Trophoblast cell (in vitro differentiated cells and primary cell): ENCODE results near the gene INTS15.
A peak's percentile ranks its signal among the peaks of the same experiment; 100 is the strongest.

ENCODE experiments used
- DNase-seq, 2 donors: peaks; one replicate each; pipeline ENCODE4 v3.0.0-alpha.2; 2016
- H2AFZ ChIP-seq: 2 replicates; pipeline ENCODE4 v1.6.1; 2013; ENCODE audit warnings: low read length, moderate library complexity, mild to moderate bottlenecking; ENCODE audit not compliant: insufficient read depth, poor library complexity
- H2AK5ac ChIP-seq: 2 replicates; pipeline ENCODE4 v1.6.1; 2013; ENCODE audit warnings: mild to moderate bottlenecking, low read length
- H2BK120ac ChIP-seq: 2 replicates; pipeline ENCODE4 v1.6.1; 2013; ENCODE audit warnings: low read length, mild to moderate bottlenecking, moderate library complexity; ENCODE audit not compliant: insufficient read depth, poor library complexity
- H2BK12ac ChIP-seq: 2 replicates; pipeline ENCODE4 v1.6.1; 2013; ENCODE audit warnings: mild to moderate bottlenecking, low read length, moderate library complexity
- H2BK5ac ChIP-seq: 2 replicates; pipeline ENCODE4 v1.6.1; 2013; ENCODE audit warnings: low read length, low read depth, moderate library complexity, mild to moderate bottlenecking; ENCODE audit not compliant: poor library complexity
- H3K14ac ChIP-seq: 2 replicates; pipeline ENCODE4 v1.6.1; 2013; ENCODE audit warnings: mild to moderate bottlenecking, low read length
- H3K18ac ChIP-seq: 2 replicates; pipeline ENCODE4 v1.6.1; 2013; ENCODE audit warnings: mild to moderate bottlenecking, low read length
- H3K23ac ChIP-seq: 2 replicates; pipeline ENCODE4 v1.6.1; 2013; ENCODE audit warnings: low read length
- H3K27ac ChIP-seq: 2 replicates; pipeline ENCODE4 v1.5.1; 2013; ENCODE audit warnings: low read depth, mild to moderate bottlenecking, inconsistent platforms, low read length, moderate library complexity
- H3K27me3 ChIP-seq: 2 replicates; pipeline ENCODE4 v1.6.1; 2013; ENCODE audit warnings: inconsistent platforms, mild to moderate bottlenecking, low read length, moderate library complexity; ENCODE audit not compliant: insufficient read depth
- H3K36me3 ChIP-seq, 2 experiments: 1 replicate in 1 of 2; 2 replicates in 1 of 2; pipeline ENCODE4 v1.6.1; 2013; ENCODE audit warnings: low read length in 2 of 2, mild to moderate bottlenecking in 2 of 2, moderate library complexity in 1 of 2; ENCODE audit not compliant: insufficient read depth in 2 of 2, control insufficient read depth in 1 of 2
- H3K4ac ChIP-seq: 2 replicates; pipeline ENCODE4 v1.6.1; 2013; ENCODE audit warnings: low read depth, mild to moderate bottlenecking, low read length, moderate library complexity
- H3K4me1 ChIP-seq, 2 experiments: 1 replicate in 1 of 2; 2 replicates in 1 of 2; pipeline ENCODE4 v1.6.1; 2013; ENCODE audit warnings: low read length in 2 of 2, mild to moderate bottlenecking in 2 of 2, moderate library complexity in 1 of 2; ENCODE audit not compliant: insufficient read depth in 2 of 2, control insufficient read depth in 1 of 2
- H3K4me2 ChIP-seq: 2 replicates; pipeline ENCODE4 v1.6.1; 2013; ENCODE audit warnings: inconsistent platforms, mild to moderate bottlenecking, low read length, moderate library complexity
- H3K4me3 ChIP-seq: 2 replicates; pipeline ENCODE4 v1.5.1; 2013; ENCODE audit warnings: mild to moderate bottlenecking, low read depth, low read length, inconsistent platforms
- H3K79me1 ChIP-seq: one replicate; pipeline ENCODE4 v1.6.1; 2013; ENCODE audit warnings: low read length
- H3K79me2 ChIP-seq: 2 replicates; pipeline ENCODE4 v1.6.1; 2013; ENCODE audit warnings: low read length, mild to moderate bottlenecking; ENCODE audit not compliant: control insufficient read depth, insufficient read depth, poor library complexity
- H3K9ac ChIP-seq: 2 replicates; pipeline ENCODE4 v1.6.1; 2013; ENCODE audit warnings: mild to moderate bottlenecking, low read length
- H3K9me3 ChIP-seq: 2 replicates; pipeline ENCODE4 v1.6.1; 2013; ENCODE audit warnings: low read depth, mild to moderate bottlenecking, control low read depth, inconsistent platforms, low read length; ENCODE audit not compliant: insufficient read depth
- H4K12ac ChIP-seq: 2 replicates; pipeline ENCODE4 v1.6.1; 2013; ENCODE audit warnings: low read depth, mild to moderate bottlenecking, low read length, moderate library complexity
- H4K8ac ChIP-seq: 2 replicates; pipeline ENCODE4 v1.6.1; 2013; ENCODE audit warnings: low read depth, mild to moderate bottlenecking, low read length, moderate library complexity
- H4K91ac ChIP-seq: one replicate; pipeline ENCODE4 v1.6.1; 2013; ENCODE audit warnings: low read depth, mild to moderate bottlenecking, low read length, moderate library complexity
- WGBS: extraction: QIAGEN DNeasy Blood & Tissue Kit; methylation state at CpG from one replicate; pipeline ENCODE4 v1.1.7; 2013; ENCODE audit warnings: missing lambda C conversion rate; ENCODE audit not compliant: insufficient read length, insufficient coverage; ENCODE audit errors: extremely low coverage; 5-methylcytosine and 5-hydroxymethylcytosine counted together

Gene INTS15

GRCh38 chr7:6640246-6640721 lies 50.5 kb downstream of the INTS15 start:
- Histone ChIP-seq H2AK5ac (no peak overlapping the region), H3K14ac (no peak overlapping the region), H3K9ac (no peak overlapping the region), H3K27me3 (no peaks in the 10 kb centered on the region), H3K79me1 (peaks cover 7% of the 10 kb centered on the region), H4K8ac (no peak overlapping the region), H4K12ac (no peak overlapping the region), H3K4me2 (no peak overlapping the region), H3K18ac (no peak overlapping the region), H3K36me3 (peaks cover 50 to 60% of the 10 kb centered on the region in 2 experiments), H3K4ac (no peak overlapping the region), H3K23ac (no peak overlapping the region), H3K4me1 (peaks cover 5 to 10% of the 10 kb centered on the region in 2 experiments), H2BK5ac (no peak overlapping the region), H2AFZ (no peak overlapping the region), H3K79me2 (peaks cover 6% of the 10 kb centered on the region), H4K91ac (no peak overlapping the region), H2BK12ac (no peak overlapping the region), H2BK120ac (no peak overlapping the region), H3K27ac (no peak overlapping the region), H3K4me3 (no peak overlapping the region), H3K9me3 (no peaks in the 10 kb centered on the region)
- no CpG with 5 or more reads among the region's 11 CpGs for WGBS
- DNase-seq = peak in 1 of 2 donors; percentile 38

DNA sequence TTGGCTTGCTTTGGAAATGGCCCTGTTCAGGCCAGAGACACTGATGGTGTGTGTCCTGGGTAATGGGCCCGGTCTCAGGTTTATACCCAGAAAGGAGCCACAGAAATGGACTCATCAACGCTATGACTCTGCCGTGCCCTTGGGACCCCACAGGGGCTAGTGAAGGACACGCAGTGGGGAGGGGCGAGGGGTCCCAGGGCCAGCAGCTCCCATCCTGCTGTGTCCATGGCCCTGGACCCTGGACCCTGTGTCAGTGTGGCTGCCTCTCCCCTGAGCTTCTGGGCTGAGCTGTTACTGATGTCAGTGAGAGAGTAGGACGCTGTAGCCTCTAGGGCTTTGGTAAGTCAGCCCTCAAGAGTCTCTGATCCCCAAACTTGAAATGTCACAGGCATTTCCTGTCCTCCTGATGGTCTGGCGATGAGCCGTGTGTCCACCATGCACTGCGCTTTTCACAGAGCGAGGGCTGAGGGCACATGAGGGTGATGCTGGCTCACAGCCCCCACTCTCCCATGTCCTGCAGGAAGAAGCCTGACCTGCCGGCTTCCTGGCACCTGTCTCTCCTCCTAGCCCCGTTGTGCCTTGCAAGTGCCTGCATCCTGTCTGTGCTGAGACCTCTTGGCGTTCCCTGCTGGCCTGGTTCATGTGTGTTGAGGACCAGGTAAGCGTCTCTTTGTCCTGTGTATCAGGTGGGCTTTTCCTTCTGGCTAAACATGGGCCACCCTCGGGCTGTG lies 51.6 kb downstream of the INTS15 start:
- Histone ChIP-seq H3K9me3 (no peaks in the 10 kb centered on the region), H3K9ac (no peak overlapping the region), H3K4me2 (no peak overlapping the region), H2BK120ac (no peak overlapping the region), H3K23ac (no peak overlapping the region), H3K14ac (no peak overlapping the region), H4K12ac (no peak overlapping the region), H2BK5ac (no peak overlapping the region), H3K79me2 (peaks cover 6% of the 10 kb centered on the region), H4K91ac (no peak overlapping the region), H3K36me3 (peaks cover 56 to 66% of the 10 kb centered on the region in 2 experiments), H4K8ac (no peak overlapping the region), H3K4me1 (peaks cover 5 to 8% of the 10 kb centered on the region in 2 experiments), H2AFZ (no peak overlapping the region), H3K79me1 (peaks cover 7% of the 10 kb centered on the region), H3K18ac (no peak overlapping the region), H3K4me3 (no peak overlapping the region), H3K27ac (no peak overlapping the region), H3K27me3 (no peaks in the 10 kb centered on the region), H2AK5ac (no peak overlapping the region), H2BK12ac (no peak overlapping the region), H3K4ac (no peak overlapping the region)
- peak; percentile 36 to 48 for DNase-seq
- no CpG with 5 or more reads among the region's 15 CpGs for WGBS

GRCh38 chr7:6642239-6642839 lies 52.5 kb downstream of the INTS15 start:
- H2AK5ac ChIP-seq = no peak overlapping the region

GRCh38 chr7:6642861-6643640 lies 53.2 kb downstream of the INTS15 start:
- Histone ChIP-seq H4K8ac (no peak overlapping the region), H3K36me3 (peaks cover 71 to 82% of the 10 kb centered on the region in 2 experiments), H3K79me2 (no peaks in the 10 kb centered on the region), H3K4ac (no peak overlapping the region), H2BK5ac (no peak overlapping the region), H3K18ac (no peak overlapping the region), H3K4me3 (no peak overlapping the region), H3K14ac (no peak overlapping the region), H2BK12ac (no peak overlapping the region), H3K4me1 (peaks cover 2 to 3% of the 10 kb centered on the region in 2 experiments), H3K9me3 (no peaks in the 10 kb centered on the region), H3K27ac (no peak overlapping the region), H4K91ac (no peak overlapping the region), H2BK120ac (no peak overlapping the region), H3K79me1 (no peaks in the 10 kb centered on the region), H3K27me3 (no peaks in the 10 kb centered on the region), H2AK5ac (no peak overlapping the region), H3K9ac (no peak overlapping the region), H4K12ac (no peak overlapping the region), H3K23ac (no peak overlapping the region), H2AFZ (no peak overlapping the region), H3K4me2 (no peak overlapping the region)
- WGBS = no CpG with 5 or more reads among the region's 22 CpGs
- no peak for DNase-seq

More at GRCh38 chr7:6642239-6642839, 52.5 kb downstream of the INTS15 start:
- H3K23ac ChIP-seq = no peak overlapping the region
- peaks cover 2% of the 10 kb centered on the region for H3K79me1 ChIP-seq
- H3K79me2 ChIP-seq = peaks cover 3% of the 10 kb centered on the region
- H4K12ac ChIP-seq = no peak overlapping the region
- H2BK120ac ChIP-seq = no peak overlapping the region
- H2BK12ac ChIP-seq = no peak overlapping the region
- H3K9ac ChIP-seq = no peak overlapping the region
- H3K4me2 ChIP-seq = no peak overlapping the region
- no peaks in the 10 kb centered on the region for H3K9me3 ChIP-seq
- H3K4me1 ChIP-seq = peaks cover 5% of the 10 kb centered on the region in 2 experiments
- no CpG with 5 or more reads among the region's 24 CpGs for WGBS
- H2AFZ ChIP-seq = no peak overlapping the region
- H2BK5ac ChIP-seq = no peak overlapping the region
- H3K27me3 ChIP-seq = no peaks in the 10 kb centered on the region
- no peak overlapping the region for H3K14ac ChIP-seq
- no peak overlapping the region for H4K91ac ChIP-seq
- no peak overlapping the region for H4K8ac ChIP-seq
- no peak overlapping the region for H3K27ac ChIP-seq
- no peak overlapping the region for H3K4ac ChIP-seq
- H3K18ac ChIP-seq = no peak overlapping the region
- H3K4me3 ChIP-seq = no peak overlapping the region
- peaks cover 64 to 75% of the 10 kb centered on the region in 2 experiments for H3K36me3 ChIP-seq
- DNase-seq = no peak
